Nephron (organoid): ENCODE measurements around the gene KCTD12.

Experiments used
- H3K27ac Mint-ChIP-seq, 3 experiments: 2 replicates each; pipeline ENCODE4 v1.8.0; 2020; ENCODE audit warnings: mixed read lengths in 3 of 3, mild to moderate bottlenecking in 2 of 3, moderate library complexity in 1 of 3
- H3K27me3 Mint-ChIP-seq: 2 replicates; pipeline ENCODE4 v1.8.0; 2021; ENCODE audit warnings: low read depth, mild to moderate bottlenecking, moderate library complexity, mixed read lengths
- H3K36me3 Mint-ChIP-seq: 2 replicates; pipeline ENCODE4 v1.8.0; 2020; ENCODE audit warnings: low read depth, mixed read lengths
- H3K4me1 Mint-ChIP-seq: 2 replicates; pipeline ENCODE4 v1.8.0; 2020; ENCODE audit warnings: mixed read lengths
- H3K4me3 Mint-ChIP-seq, 3 experiments: 2 replicates each; pipeline ENCODE4 v1.8.0; 2020; ENCODE audit warnings: mild to moderate bottlenecking in 3 of 3, mixed read lengths in 3 of 3, moderate library complexity in 2 of 3
- H3K9me3 Mint-ChIP-seq: 2 replicates; pipeline ENCODE4 v1.8.0; 2020; ENCODE audit warnings: mixed read lengths
- TF ChIP-seq, protein P1 (sequence below), 3 experiments: fragments of 200-600 bp; sonication (generic); IDR thresholded peaks; one replicate each; pipeline ENCODE4 v1.5.0; 2021; ENCODE audit warnings: antibody characterized with exemption in 3 of 3; ENCODE audit not compliant: unreplicated experiment in 3 of 3

Gene KCTD12

DNA sequence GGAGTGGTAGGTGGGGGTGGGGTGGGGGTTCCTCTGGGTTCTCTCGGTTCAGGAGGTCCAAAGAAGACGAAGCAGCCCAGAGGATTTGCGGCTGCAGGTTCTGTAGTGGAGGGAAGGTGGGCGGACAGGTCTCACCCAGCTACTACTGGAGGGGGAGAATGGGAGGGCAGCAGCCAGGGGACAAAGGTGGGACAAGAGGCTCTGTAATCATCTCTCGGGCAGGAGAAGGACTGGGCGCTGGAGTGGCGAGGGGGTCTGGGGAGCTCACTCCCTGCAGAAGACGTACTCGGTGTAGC, 1.4 kb downstream of the KCTD12 start:
- H3K9me3 Mint-ChIP-seq: no peaks in the 10 kb centered on the region
- H3K4me1 Mint-ChIP-seq: peaks cover 28% of the 10 kb centered on the region
- peaks cover 24% of the 10 kb centered on the region for H3K27me3 Mint-ChIP-seq
- H3K36me3 Mint-ChIP-seq: peaks cover 6% of the 10 kb centered on the region
- peak overlapping the region; percentile 87 to 94 (median 93) for H3K27ac Mint-ChIP-seq
- H3K4me3 Mint-ChIP-seq: peak overlapping the region; percentile 91 to 95 (median 95)
- TF ChIP-seq, protein P1, sequence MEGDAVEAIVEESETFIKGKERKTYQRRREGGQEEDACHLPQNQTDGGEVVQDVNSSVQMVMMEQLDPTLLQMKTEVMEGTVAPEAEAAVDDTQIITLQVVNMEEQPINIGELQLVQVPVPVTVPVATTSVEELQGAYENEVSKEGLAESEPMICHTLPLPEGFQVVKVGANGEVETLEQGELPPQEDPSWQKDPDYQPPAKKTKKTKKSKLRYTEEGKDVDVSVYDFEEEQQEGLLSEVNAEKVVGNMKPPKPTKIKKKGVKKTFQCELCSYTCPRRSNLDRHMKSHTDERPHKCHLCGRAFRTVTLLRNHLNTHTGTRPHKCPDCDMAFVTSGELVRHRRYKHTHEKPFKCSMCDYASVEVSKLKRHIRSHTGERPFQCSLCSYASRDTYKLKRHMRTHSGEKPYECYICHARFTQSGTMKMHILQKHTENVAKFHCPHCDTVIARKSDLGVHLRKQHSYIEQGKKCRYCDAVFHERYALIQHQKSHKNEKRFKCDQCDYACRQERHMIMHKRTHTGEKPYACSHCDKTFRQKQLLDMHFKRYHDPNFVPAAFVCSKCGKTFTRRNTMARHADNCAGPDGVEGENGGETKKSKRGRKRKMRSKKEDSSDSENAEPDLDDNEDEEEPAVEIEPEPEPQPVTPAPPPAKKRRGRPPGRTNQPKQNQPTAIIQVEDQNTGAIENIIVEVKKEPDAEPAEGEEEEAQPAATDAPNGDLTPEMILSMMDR (IDR thresholded peaks at IDR 0.05; ENCODE audit: unreplicated experiment in 3 of 3): no peak

GRCh38 chr13:76884186-76884906, 1.9 kb downstream of the KCTD12 start:
- Mint-ChIP-seq H3K4me1 (peaks cover 28% of the 10 kb centered on the region), H3K4me3 (peak overlapping the region; percentile 91 to 95 (median 95)), H3K9me3 (no peaks in the 10 kb centered on the region), H3K27ac (peak overlapping the region; percentile 87 to 94 (median 93)), H3K27me3 (peaks cover 20% of the 10 kb centered on the region), H3K36me3 (peaks cover 6% of the 10 kb centered on the region)
- TF ChIP-seq, protein P1 (IDR thresholded peaks at IDR 0.05; ENCODE audit: unreplicated experiment in 3 of 3): peak; percentile 41

DNA sequence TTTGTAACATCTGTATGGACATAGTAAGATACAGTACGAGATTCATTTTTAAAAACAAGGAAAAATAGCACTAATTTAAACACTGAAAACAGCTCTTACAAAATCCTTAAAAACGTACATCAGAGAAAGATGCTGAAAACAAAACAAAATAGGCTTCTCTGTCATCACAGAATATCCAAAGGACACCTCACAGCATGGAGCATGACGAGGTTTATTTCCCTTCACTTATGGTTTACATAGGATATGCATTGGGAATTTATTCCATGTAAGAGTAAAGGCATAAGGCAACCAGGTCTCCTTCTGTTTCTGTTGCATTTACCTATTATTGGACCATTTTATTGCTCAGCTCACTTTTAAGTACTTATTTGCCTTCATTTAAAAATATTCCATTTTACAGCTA, 3.0 kb downstream of the KCTD12 start:
- H3K27ac Mint-ChIP-seq: no peak overlapping the region
- TF ChIP-seq, protein P1 (IDR thresholded peaks at IDR 0.05; ENCODE audit: unreplicated experiment in 3 of 3): no peak
- no peaks in the 10 kb centered on the region for H3K9me3 Mint-ChIP-seq
- H3K27me3 Mint-ChIP-seq: peaks cover 14% of the 10 kb centered on the region
- H3K4me1 Mint-ChIP-seq: peaks cover 26% of the 10 kb centered on the region
- H3K4me3 Mint-ChIP-seq: peak overlapping the region; percentile 91 to 95 (median 95)
- peaks cover 6% of the 10 kb centered on the region for H3K36me3 Mint-ChIP-seq

DNA sequence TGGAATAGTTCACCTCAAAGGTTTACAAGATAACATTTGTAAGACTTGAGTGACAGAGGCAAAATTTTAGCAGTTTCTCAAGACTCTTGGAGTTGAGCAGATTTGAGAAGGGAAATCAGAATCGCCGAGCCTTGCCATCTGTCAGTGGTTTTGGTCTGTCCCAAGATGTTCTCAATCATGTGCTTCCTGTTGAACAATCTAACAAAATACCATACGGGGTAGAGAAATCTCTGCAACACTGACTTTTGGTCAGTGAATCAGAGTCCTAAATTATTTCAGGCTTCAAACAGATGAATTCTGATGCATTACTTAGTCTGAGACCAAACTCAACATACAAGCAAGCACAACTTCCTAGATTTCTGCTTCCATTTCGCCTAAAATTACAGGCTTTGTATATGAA, 3.8 kb downstream of the KCTD12 start:
- Mint-ChIP-seq H3K36me3 (peaks cover 6% of the 10 kb centered on the region), H3K27ac (peak overlapping the region in 1 of 3 experiments; percentile 22), H3K9me3 (no peaks in the 10 kb centered on the region), H3K4me1 (peaks cover 21% of the 10 kb centered on the region), H3K4me3 (peak overlapping the region; percentile 45 to 69 (median 50)), H3K27me3 (peaks cover 14% of the 10 kb centered on the region)
- TF ChIP-seq, protein P1 (IDR thresholded peaks at IDR 0.05; ENCODE audit: unreplicated experiment in 3 of 3): no peak

- Mint-ChIP-seq H3K4me3 (no peak overlapping the region), H3K4me1 (peaks cover 19% of the 10 kb centered on the region), H3K27ac (no peak overlapping the region), H3K27me3 (peaks cover 11% of the 10 kb centered on the region), H3K36me3 (peaks cover 6% of the 10 kb centered on the region), H3K9me3 (no peaks in the 10 kb centered on the region)
- TF ChIP-seq, protein P1 (IDR thresholded peaks at IDR 0.05; ENCODE audit: unreplicated experiment in 3 of 3): no peak
Observed at GRCh38 chr13:76879883-76880270, 6.3 kb downstream of the KCTD12 start.
